ENCODE data around the gene HSD11B1L.
"Not testable (repeated sequence)": the region's sequence is repeated elsewhere in the genome, so short reads cannot be mapped to it uniquely, and the experiment has no call there.

The HSD11B1L gene

DNA sequence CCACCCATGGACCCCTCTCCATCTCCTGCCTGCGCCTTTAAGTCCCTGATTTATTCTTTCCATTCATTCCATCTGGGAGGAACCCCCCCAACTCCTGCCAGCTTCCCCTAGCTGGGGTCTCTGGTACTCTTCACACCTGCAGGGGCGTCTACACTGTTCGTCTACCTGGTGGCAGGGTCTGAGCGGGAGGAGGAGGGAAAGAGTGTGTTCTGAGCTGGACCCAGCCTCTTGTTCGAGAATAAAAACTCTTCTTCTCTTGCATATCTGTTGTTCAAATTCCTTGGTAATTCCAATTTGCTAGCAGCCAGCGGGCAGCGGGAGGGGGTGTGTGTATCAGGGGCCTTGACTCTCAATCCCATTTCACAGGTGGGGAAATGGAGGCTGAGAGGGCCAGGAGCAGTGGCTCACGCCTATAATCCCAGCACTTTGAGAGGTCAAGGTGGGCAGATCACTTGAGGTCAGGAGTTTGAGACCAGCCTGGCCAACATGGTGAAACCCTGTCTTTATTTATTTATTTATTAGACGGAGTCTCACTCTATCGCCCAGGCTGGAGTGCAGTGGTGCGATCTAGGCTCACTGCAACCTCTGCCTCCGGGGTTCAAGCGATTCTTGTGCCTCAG, 7.5 kb downstream of the HSD11B1L start:
- DNase-seq: not testable (repeated sequence)

DNA sequence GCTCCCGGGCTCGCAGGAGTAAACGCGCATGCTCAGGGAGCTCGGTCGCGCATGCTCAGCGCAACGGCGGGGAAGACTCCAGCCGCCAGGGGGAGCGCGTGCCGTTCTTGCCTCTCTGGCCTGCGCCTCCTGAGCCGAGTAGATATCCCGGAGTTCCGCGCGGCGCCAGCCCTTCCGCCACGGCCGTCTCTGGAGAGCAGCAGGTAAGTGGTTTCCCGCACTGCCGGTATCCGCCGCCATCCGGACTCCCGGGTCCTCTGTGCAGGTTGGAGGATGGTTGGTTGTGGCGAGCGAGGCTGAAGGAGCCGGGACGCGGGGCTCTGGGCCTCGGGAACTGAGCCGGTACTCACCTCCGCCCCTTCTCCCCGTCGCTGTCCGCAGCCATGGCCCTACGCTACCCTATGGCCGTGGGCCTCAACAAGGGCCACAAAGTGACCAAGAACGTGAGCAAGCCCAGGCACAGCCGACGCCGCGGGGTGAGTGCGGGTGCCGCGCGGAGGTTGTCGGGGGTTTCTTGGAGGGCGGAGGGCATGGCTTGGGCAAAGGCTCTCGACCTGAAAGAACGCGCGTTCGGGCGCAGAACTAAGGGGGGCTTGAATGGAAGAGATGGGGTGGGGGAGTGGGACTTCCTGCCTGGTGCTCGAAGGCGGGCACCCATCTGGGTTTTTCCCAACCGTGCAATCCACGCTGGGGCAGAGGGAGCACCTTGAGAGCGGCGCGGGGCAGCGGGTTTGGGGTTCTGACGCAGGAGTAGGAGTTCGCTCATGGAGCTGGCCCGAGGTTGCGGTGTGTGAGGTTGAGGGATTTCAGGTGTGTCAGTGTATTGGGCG, 9.5 kb downstream of the HSD11B1L start, which contains the start of gene RPL36:
RPL36 (plus strand) TSS at position 171 of the 830 bp plus-strand sequence; CDS start at position 384, 213 bp downstream.
- peak; percentile 95 for DNase-seq

GRCh38 chr19:5690955-5691821, 10.4 kb downstream of the HSD11B1L start:
- no peak for DNase-seq

- no peak for DNase-seq
Observed at GRCh38 chr19:5691822-5692722, 11.2 kb downstream of the HSD11B1L start.

GRCh38 chr19:5692723-5693194, 11.9 kb downstream of the HSD11B1L start:
- DNase-seq: no peak

DNA sequence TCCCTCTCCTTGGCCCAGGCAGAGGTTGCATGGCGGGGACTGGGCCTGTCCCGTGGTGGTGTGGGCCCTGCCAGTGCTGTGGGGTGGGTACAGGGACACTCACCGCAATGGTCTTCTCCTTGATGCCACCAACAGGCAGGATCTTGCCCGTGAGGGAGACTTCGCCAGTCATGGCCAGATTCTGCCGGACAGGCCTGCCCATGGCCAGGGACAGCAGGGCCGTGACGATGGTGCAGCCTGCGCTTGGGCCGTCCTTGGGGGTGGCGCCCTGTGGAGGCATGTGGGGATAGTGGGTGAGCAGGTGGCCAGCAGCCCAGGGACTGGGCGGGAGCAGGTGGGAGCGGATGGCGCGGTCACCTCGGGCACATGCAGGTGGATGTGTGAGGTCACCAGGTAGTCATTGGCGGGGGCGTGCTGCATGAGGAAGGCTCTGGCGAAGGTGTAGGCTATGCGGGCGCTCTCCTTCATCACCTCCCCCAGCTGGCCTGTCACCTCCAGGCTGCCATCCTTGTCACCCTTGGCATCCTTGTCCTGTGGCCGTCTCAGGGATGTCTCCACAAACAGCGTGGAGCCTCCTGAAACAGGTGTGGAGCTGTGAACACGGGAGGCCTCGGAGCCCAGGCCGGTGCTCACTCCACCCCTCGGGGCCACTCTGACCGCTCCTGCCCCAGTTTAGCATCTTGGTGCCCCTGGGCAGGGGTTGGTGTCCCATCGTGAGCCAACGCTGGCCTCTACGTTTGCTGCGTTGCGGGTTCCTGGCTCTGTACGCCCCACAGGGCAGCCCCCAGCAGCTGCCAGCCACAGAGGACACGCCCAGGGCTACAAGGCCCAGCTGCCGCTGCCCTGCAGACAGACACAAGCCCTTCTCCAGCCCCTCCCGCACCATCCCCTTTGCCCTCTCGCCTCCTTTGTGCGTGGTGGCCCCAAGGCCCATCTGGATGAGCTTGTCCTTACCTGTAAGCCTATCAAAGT, 12.7 kb downstream of the HSD11B1L start:
- DNase-seq: no peak

DNA sequence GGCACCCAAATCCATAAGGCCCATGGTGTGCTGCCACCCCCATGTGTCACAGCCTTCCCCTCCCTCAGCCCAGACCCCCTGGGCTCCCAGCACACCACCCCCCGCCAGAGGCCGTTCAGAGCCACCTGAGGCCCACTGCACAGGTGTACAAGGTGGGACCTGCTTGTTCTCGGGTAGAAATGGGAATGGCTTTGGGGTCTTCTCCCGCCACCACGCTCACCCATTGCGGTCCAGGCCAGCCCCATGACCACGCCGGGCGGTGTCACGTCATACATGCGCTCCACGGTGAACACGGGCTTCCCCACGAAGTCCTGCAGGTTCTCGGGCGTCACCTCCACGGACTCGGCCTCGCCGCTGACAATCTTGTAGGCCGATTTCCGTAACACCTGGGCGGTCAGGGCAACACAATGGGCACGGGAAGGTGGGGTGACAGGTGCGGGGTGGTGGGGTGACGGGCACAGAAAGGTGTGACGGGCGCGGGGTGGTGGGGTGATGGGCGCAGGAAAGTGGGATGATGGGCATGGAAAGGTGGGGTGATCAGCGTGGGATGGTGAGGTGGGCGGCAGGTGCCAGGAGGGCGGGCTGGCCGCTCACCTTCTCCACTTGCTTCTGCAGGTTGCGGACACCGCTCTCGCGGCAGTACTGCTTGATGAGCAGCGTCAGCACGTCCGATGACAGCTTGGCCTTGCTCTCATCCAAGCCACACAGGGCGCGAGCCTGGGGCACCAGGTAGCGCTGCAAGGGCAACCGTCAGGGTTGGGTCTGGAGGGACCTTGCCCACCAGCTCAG, 13.5 kb downstream of the HSD11B1L start:
- DNase-seq: no peak

DNA sequence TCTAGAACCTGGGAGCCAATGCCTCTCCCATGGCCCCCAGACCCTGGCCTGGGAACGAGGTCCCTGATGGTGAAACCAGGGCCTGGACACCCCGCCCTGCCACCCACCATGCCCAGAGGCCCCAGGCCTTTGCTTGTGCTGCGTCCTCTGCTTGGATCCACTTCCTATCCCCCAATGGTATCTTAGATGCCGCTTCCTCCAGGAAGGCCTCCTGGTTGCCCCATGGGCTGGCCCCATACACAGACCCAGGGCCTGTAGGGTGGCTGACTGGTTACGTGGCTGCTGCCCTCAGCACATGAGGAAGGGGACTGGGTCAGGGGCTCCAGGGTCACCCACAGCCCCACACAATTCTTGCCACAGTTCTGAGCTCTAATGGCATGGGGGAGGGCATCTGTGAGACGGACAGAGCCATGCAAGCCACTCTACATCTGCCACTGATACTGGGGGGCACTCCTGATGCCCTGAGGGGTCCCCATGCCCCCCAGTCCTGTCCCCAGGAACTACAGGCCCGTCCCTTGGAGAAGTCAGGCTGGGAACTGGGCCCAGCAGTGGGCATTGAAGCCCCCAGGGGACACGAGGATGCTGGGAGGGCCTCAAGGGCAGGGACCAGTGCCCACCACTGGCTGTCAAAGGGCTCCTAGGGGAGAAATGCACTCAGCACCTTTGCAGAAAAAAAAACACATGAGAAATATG, 14.3 kb downstream of the HSD11B1L start:
- DNase-seq: no peak

GRCh38 chr19:5695649-5696195, 14.9 kb downstream of the HSD11B1L start:
- no peak for DNase-seq

DNA sequence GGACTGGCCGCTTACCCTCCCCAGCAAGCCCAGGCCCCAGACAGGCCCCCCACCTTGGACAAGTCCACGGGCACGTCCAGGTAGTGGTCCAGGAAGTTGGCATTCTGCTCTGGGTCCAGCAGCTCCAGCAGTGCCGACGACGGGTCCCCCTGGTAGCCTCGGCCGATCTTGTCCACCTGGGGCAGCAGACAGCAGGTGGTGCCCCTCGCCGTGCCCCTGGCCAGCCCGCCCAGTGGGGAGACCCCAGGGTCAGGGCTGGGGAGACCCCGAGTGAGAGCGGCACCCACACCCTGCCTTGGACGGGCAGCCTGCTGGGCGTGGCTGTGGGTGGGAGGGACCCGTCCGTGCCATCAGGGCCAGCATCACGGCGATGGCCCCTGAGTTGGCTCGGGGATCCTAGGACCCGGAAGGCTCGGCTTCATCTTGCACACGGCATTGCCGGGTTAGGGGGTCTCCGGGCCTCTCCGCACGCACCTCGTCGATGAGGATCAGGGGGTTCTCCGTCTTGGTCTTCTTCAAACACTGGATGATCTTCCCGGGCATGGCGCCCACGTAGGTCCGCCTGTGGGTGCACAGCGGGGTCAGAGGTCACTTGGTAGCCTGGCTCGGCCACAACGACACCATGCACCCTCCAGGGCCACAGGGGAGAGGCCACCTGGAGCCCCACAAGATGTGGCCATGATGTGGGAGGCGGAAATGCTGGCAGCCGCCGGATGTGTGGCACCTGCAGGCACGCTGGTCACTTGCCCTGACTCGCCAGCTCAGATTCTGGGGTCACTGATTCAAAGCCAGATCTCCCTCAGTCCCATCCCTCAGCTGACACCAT, 15.6 kb downstream of the HSD11B1L start:
- no peak for DNase-seq

DNA sequence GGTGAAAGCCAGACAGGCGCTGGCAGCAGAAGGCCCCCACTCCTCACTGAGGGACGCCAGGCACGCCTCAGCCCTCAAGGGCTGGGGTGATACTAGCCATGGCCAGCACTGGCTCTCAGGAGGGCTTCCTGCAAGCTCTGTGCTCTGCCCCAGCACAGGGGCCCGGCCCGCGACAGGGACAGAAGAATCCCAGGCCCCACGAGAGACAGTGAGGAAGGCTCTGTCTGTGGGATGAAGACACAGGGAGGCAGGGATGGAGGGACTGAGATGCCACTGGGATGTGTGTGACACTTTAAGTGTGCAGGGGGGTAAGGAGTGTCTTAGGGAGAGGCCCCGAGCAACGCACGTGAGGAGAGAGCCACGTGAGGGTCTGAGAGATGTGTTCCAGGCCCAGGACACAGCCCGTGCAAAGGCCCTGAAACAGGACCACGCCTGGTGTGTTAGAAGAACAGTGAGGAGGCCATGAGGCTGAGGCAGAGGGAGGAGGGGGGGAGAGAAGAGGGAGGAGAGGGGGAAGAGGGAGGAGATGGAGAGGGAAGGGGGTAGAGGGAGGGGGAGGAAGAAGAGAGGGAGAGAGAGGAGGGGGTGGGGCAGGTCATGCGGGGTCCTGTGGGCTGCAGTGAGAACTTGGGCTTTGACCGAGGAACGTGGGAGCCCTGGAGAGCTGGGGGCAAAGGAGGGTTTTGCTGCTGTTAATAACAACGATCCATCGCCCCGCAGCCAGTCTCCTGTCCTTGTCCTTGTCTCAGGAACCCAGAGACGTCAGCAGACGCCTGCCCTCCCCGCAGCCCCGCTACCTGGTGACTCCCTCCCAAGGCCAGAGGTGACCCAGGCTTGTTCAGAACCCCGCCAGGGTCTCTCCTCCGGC, 16.4 kb downstream of the HSD11B1L start:
- no peak for DNase-seq

- no peak for DNase-seq
Observed at GRCh38 chr19:5697890-5698634, 17.2 kb downstream of the HSD11B1L start.

- DNase-seq: no peak
Observed at GRCh38 chr19:5698635-5699422, 18.0 kb downstream of the HSD11B1L start.

DNA sequence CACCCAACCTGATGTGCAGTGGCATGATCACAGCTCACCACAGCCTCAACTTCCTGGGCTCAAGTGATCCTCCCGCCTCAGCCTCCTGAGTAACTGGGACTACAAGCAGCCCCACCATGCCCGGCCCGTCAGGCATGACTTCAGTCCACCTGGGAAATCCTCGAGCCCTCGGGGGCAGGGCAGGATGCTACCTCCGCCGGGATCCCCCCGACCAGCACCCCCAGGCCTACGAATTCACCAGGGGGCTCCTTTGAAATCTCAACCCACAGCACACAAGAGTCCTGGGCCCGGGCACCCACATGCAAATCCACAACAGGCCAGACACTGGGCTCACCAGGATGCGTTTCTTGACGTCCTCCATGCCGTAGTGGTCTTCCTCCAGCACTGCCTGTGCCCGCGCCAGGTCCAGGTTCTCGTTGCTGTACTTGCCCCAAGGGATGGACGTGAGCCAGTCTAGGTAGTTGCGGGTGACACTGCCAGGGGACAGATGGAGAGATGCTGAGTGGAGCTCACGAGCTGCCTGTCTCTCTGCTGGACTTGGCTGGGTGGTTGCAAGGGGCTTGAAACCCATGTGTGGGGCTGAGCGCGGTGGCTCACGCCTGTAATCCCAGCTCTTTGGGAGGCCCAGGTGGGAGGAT, 19.7 kb downstream of the HSD11B1L start:
- DNase-seq: no peak

DNA sequence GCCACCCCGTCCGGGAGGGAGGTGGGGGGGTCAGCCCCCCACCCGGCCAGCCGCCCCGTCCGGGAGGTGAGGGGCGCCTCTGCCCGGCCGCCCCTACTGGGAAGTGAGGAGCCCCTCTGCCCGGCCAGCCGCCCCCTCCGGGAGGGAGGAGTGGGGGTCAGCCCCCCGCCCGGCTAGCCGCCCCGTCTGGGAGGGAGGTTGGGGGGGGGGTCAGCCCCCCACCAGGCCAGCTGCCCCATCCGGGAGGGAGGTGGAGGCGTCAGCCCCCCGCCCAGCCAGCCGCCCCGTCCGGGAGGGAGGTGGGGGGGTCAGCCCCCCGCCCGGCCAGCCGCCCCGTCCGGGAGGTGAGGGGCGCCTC, 21.2 kb downstream of the HSD11B1L start:
- not testable (repeated sequence) for DNase-seq
